Gastroesophageal sphincter (tissue), 4 donors: ENCODE results near the gene CATSPER3. TPM values are rescaled to one million over a fixed set of nuclear protein-coding genes. Genes with fewer than 3 reads are reported as not detected.

Experiments used
- ATAC-seq: fragments of 150-250 bp; one replicate; pipeline ENCODE4 v1.9.1; 2016; ENCODE audit warnings: mild to moderate bottlenecking, moderate library complexity
- H3K27ac ChIP-seq, 4 donors: fragments of 200-600 bp; sonication (generic) in 3 of 4; 1 replicate in 3 of 4; 2 replicates in 1 of 4; pipeline ENCODE4 v1.5.1; 2016 to 2019
- H3K27me3 ChIP-seq: fragments of 200-600 bp; sonication (generic); one replicate; pipeline ENCODE4 v1.5.1; 2019
- H3K36me3 ChIP-seq, 2 donors: fragments of 200-600 bp; sonication (generic); one replicate each; pipeline ENCODE4 v1.5.1; 2019; ENCODE audit warnings: control low read depth in 1 of 2
- H3K4me1 ChIP-seq, 3 donors: fragments of 200-600 bp; sonication (generic); 1 replicate in 2 of 3; 2 replicates in 1 of 3; pipeline ENCODE4 v1.5.1; 2016 to 2019; ENCODE audit warnings: control low read depth in 2 of 3
- H3K4me3 ChIP-seq, 2 donors: fragments of 200-600 bp; sonication (generic); one replicate each; pipeline ENCODE4 v1.5.1; 2019; ENCODE audit warnings: mild to moderate bottlenecking in 1 of 2, moderate library complexity in 1 of 2
- H3K9me3 ChIP-seq, 3 donors: fragments of 200-600 bp; sonication (generic); one replicate each; pipeline ENCODE4 v1.5.1; 2017 to 2019; ENCODE audit warnings: control low read depth in 2 of 3
- EP300 ChIP-seq: sonication (generic); formaldehyde crosslinking; IDR thresholded peaks from one replicate; pipeline ENCODE4 v1.6.1; 2017; ENCODE audit warnings: antibody characterized with exemption, mild to moderate bottlenecking
- POLR2A ChIP-seq, 2 donors: fragments of 450-650 bp; IDR thresholded peaks; one replicate each; pipeline ENCODE4 v1.6.1; 2017; ENCODE audit warnings: antibody characterized with exemption in 2 of 2, mild to moderate bottlenecking in 2 of 2, moderate library complexity in 1 of 2
- POLR2AphosphoS5 ChIP-seq: sonication (generic); formaldehyde crosslinking; IDR thresholded peaks from one replicate; pipeline ENCODE4 v1.6.1; 2017; ENCODE audit warnings: antibody characterized with exemption
- WGBS, 2 donors: methylation state at CpG; one replicate each; pipeline ENCODE4 v1.1.5; 2018; ENCODE audit warnings: low coverage in 1 of 2; 5-methylcytosine and 5-hydroxymethylcytosine counted together
- small RNA-seq, 4 donors: library from RNA; depleted of rRNA; stranded (forward); fragments of <200 nt; gene quantifications; one replicate each; pipeline ENCODE3, GENCODE V24; 2016
- total RNA-seq, 4 donors: library from RNA; depleted of rRNA; stranded (reverse); fragments of >200 nt; gene quantifications; one replicate each; pipeline ENCODE4 v1.1.0, GENCODE V29; 2016
- TF ChIP-seq, protein P1 (sequence below), 4 experiments: fragments of 200-600 bp in 2 of 4; fragments of 450-650 bp in 2 of 4; sonication (generic) in 1 of 4; IDR thresholded peaks; one replicate each; pipeline ENCODE4 v1.5.1; 2017 to 2019; ENCODE audit warnings: antibody characterized with exemption in 4 of 4, mild to moderate bottlenecking in 2 of 4, moderate library complexity in 2 of 4

CATSPER3 gene
- total RNA-seq, 4 donors from 2014 or later: 0.62 to 0.78 TPM; not detected in 2

DNA sequence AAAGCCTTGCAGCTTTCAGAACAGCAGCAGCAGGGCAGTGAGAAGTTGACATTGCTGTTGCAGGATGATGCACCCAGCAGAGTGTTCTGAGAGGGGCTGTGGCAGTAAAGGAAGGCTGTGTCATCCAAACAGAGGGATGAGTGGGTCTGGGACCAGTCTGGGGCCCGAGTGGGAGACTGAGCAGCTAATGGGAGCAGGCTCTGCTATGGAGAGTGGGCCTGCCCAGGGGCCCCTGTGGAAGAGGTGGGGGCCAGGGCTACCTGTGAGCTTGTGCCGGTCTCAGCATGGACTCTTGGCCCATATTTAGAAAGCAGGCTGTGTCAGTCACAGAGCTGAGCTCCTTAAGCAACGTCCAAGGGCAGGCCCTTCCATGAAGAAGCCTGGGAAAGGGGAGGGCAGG, 92.3 kb downstream of the CATSPER3 start:
- H3K9me3 ChIP-seq: no peaks in the 10 kb centered on the region

DNA sequence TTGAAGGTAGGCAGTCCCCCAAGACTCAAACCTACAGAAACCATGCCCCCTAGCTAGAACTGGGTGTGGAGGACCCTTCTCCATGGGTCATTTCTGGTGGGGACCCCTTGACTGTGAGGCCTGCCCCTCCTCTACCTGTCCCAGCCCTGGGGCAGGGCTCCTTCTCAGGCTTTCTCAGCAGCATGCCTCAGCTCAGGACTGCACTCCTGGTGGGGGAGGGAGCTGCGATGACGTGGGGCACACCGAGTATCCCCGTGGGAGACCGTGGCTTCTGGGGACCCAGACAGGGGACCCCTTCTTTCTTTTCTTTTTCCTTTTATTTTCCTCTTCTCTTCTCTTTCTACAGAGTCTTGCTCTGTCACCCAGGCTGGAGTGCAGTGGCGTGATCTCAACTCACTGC, 93.3 kb downstream of the CATSPER3 start:
- no peaks in the 10 kb centered on the region for H3K36me3 ChIP-seq
- ATAC-seq: no peak
- TF ChIP-seq EP300 (no peak), POLR2AphosphoS5 (no peak), POLR2A (IDR thresholded peaks at IDR 0.05) (no peak)
- TF ChIP-seq, protein P1, sequence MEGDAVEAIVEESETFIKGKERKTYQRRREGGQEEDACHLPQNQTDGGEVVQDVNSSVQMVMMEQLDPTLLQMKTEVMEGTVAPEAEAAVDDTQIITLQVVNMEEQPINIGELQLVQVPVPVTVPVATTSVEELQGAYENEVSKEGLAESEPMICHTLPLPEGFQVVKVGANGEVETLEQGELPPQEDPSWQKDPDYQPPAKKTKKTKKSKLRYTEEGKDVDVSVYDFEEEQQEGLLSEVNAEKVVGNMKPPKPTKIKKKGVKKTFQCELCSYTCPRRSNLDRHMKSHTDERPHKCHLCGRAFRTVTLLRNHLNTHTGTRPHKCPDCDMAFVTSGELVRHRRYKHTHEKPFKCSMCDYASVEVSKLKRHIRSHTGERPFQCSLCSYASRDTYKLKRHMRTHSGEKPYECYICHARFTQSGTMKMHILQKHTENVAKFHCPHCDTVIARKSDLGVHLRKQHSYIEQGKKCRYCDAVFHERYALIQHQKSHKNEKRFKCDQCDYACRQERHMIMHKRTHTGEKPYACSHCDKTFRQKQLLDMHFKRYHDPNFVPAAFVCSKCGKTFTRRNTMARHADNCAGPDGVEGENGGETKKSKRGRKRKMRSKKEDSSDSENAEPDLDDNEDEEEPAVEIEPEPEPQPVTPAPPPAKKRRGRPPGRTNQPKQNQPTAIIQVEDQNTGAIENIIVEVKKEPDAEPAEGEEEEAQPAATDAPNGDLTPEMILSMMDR (IDR thresholded peaks at IDR 0.05): no peak
- H3K4me1 ChIP-seq: no peaks in the 10 kb centered on the region
- H3K27ac ChIP-seq: no peak overlapping the region
- 88 to 98% methylated on average over 4 to 6 of the region's 6 CpGs for WGBS, 2 donors
- H3K27me3 ChIP-seq: no peaks in the 10 kb centered on the region
- H3K4me3 ChIP-seq: no peak overlapping the region
- H3K9me3 ChIP-seq: no peaks in the 10 kb centered on the region

More for the DNA sequence above, 92.3 kb downstream of the CATSPER3 start:
- no peaks in the 10 kb centered on the region for H3K27me3 ChIP-seq
- 75% methylated on average over 2 of the region's 3 CpGs; no CpG with 5 or more reads in 1 of the 2 donors for WGBS, 2 donors
- no peak for ATAC-seq
- no peak overlapping the region for H3K27ac ChIP-seq
- TF ChIP-seq EP300: no peak
- TF ChIP-seq POLR2A (IDR thresholded peaks at IDR 0.05): no peak
- TF ChIP-seq, protein P1 (IDR thresholded peaks at IDR 0.05): no peak
- no peak for TF ChIP-seq POLR2AphosphoS5
- no peaks in the 10 kb centered on the region for H3K4me1 ChIP-seq
- H3K36me3 ChIP-seq: no peaks in the 10 kb centered on the region
- H3K4me3 ChIP-seq: no peak overlapping the region

Small RNA genes lying within 50 kb of the gene (small RNA-seq; reads per million reads assigned to genes)
- gene MIR4461: 0 reads per million in 4 donors
- 0 reads per million in 4 donors for gene MTND3P25
- gene MTND4LP30: 0 reads per million in 4 donors

Other genes starting within 250 kb of the CATSPER3 start
- 10 to 100 TPM; 35.7 to 47.3 (median 43.5) TPM for gene CAMLG, start 229.4 kb upstream of the CATSPER3 start, total RNA-seq
- gene DDX46, start 209.1 kb upstream of the CATSPER3 start, total RNA-seq: 10 to 100 TPM; 30.4 to 53.5 (median 40.2) TPM
- 10 to 100 TPM; 47.3 to 92.3 (median 70.7) TPM for gene C5orf24, start 121.9 kb upstream of the CATSPER3 start, total RNA-seq
- gene TXNDC15, start 93.5 kb upstream of the CATSPER3 start, total RNA-seq: 100 to 1,000 TPM in 1 of 4 donors, 10 to 100 TPM in 3; 68.5 to 119 (median 82.6) TPM
- 10 to 100 TPM in 2 of 4 donors, 1 to 10 TPM in 2; 8.3 to 10.8 (median 9.5) TPM for gene PCBD2, start 62.8 kb upstream of the CATSPER3 start, total RNA-seq
- gene PITX1, start 66.3 kb downstream of the CATSPER3 start, total RNA-seq: 100 to 1,000 TPM in 2 of 4 donors, 10 to 100 TPM in 2; 17.0 to 182 (median 79.6) TPM